T-helper 2 cell treated with Interferon-gamma antibody and Interleukin-4, amounts not matched to agents 100 ng/mL and 5 ng/mL, for 36 hours (primary cell): Measurements from ENCODE around the gene P2RX7. TPM values are rescaled to one million over a fixed set of nuclear protein-coding genes. Genes with fewer than 3 reads are reported as not detected.
"Not testable (repeated sequence)": the region's sequence is repeated elsewhere in the genome, so short reads cannot be mapped to it uniquely, and the experiment has no call there.

Source experiments
- intact Hi-C: fragments of 100-400 bp; cut with micrococcal nuclease; formaldehyde crosslinking; loops from one replicate; pipeline ENCODE4 v1.15.1; 2023
- total RNA-seq: library from RNA; stranded (reverse); gene quantifications from 2 replicates; pipeline ENCODE4 v1.2.3, GENCODE V29; 2022

P2RX7 gene
- total RNA-seq, 1 donor from 2014 or later: 15.1 TPM

GRCh38 chr12:121226399-121226798 lies 93.7 kb downstream of the P2RX7 start:
- intact Hi-C loops: no loop called here

- intact Hi-C loops: not testable (repeated sequence)
Measured at GRCh38 chr12:121226871-121227270, 94.2 kb downstream of the P2RX7 start.

- intact Hi-C loops: no loop called here
Measured at GRCh38 chr12:121227294-121227693, 94.6 kb downstream of the P2RX7 start.

- intact Hi-C loops: no loop called here
Measured at GRCh38 chr12:121228919-121229665, 96.4 kb downstream of the P2RX7 start.

- intact Hi-C loops: loop anchor here (1.0 kb wide), 1 partner anchor 170 kb away; no protein-coding TSS in a partner anchor
Measured at GRCh38 chr12:121229826-121230537, 97.3 kb downstream of the P2RX7 start.

GRCh38 chr12:121230538-121230907 lies 97.8 kb downstream of the P2RX7 start:
- intact Hi-C loops: loop anchor here (1.0 kb wide), 1 partner anchor 170 kb away; no protein-coding TSS in a partner anchor

DNA sequence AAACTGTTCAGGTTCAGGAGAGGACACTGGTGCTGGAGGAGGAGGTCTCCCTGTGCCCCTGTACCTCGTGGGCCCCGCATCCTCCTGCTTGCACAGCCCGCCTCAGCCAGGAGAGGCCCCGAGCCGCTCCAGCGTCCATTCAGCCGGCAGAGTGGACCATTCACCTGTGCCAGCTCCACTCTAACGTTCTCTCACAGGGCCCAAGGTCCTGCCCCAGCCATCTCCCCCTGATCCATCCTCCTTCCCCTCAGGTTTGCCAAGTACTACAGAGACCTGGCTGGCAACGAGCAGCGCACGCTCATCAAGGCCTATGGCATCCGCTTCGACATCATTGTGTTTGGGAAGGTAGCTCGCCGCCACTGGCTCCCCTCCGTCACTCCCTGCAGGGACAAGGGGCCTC lies 99.5 kb downstream of the P2RX7 start:
- intact Hi-C loops: no loop called here

GRCh38 chr12:121232977-121233627 lies 100.4 kb downstream of the P2RX7 start:
- intact Hi-C loops: no loop called here

GRCh38 chr12:121233628-121234020 lies 100.9 kb downstream of the P2RX7 start:
- intact Hi-C loops: no loop called here

GRCh38 chr12:121236776-121237175 lies 104.1 kb downstream of the P2RX7 start:
- intact Hi-C loops: no loop called here

- intact Hi-C loops: no loop called here
Measured at GRCh38 chr12:121237415-121237814, 104.7 kb downstream of the P2RX7 start.

Other genes starting within 250 kb of the P2RX7 start
- 29.6 and 33.8 TPM in 2 replicates for gene SPPL3, start 228.5 kb upstream of the P2RX7 start, total RNA-seq
- gene HNF1A, start 154.3 kb upstream of the P2RX7 start, total RNA-seq: not detected in 2 replicates
- 23.2 and 26.1 TPM in 2 replicates for gene C12orf43, start 116.4 kb upstream of the P2RX7 start, total RNA-seq
- 10.5 and 10.6 TPM in 2 replicates for gene OASL, start 93.6 kb upstream of the P2RX7 start, total RNA-seq
- 45.5 and 47.0 TPM in 2 replicates for gene P2RX4, start 77.3 kb downstream of the P2RX7 start, total RNA-seq
- 30.5 and 31.2 TPM in 2 replicates for gene CAMKK2, start 163.8 kb downstream of the P2RX7 start, total RNA-seq
- gene ANAPC5, start 219.5 kb downstream of the P2RX7 start, total RNA-seq: 136 and 147 TPM in 2 replicates